Natural killer cell (primary cell): Measurements from ENCODE around the gene CROCC2. TPM values are rescaled to one million over a fixed set of nuclear protein-coding genes. Genes with fewer than 3 reads are reported as not detected.
A peak's percentile ranks its signal among the peaks of the same experiment; 100 is the strongest.

ENCODE experiments used
- ATAC-seq, 3 donors: fragments of 150-1000 bp in 2 of 3; fragments of 200-7000 bp in 1 of 3; cut with Tn5 transposase; 1 replicate in 1 of 3; 2 replicates in 2 of 3; pipeline ENCODE4 v1.10.0; 2021; ENCODE audit warnings: mild to moderate bottlenecking in 2 of 3, moderate library complexity in 2 of 3
- DNase-seq, 2 donors: peaks; one replicate each; pipeline versions ENCODE4 v3.0.0 to v3.0.0-alpha.2; 2013 to 2021; ENCODE audit warnings: mixed read lengths in 1 of 2
- H3K27ac ChIP-seq: one replicate; pipeline ENCODE4 v1.5.1; 2013; ENCODE audit warnings: mild to moderate bottlenecking, low read length
- H3K27me3 ChIP-seq: one replicate; pipeline ENCODE4 v1.6.1; 2013; ENCODE audit warnings: low read length; ENCODE audit not compliant: control insufficient read depth, insufficient read depth
- H3K36me3 ChIP-seq: one replicate; pipeline ENCODE4 v1.6.1; 2013; ENCODE audit warnings: low read length; ENCODE audit not compliant: control insufficient read depth, insufficient read depth
- H3K4me1 ChIP-seq: one replicate; pipeline ENCODE4 v1.6.1; 2013; ENCODE audit warnings: low read length; ENCODE audit not compliant: control insufficient read depth, insufficient read depth
- H3K4me3 ChIP-seq: one replicate; pipeline ENCODE4 v1.5.1; 2013; ENCODE audit warnings: low read length
- H3K9me3 ChIP-seq: one replicate; pipeline ENCODE4 v1.6.1; 2013; ENCODE audit warnings: low read length; ENCODE audit not compliant: control insufficient read depth, insufficient read depth
- H3K27ac Mint-ChIP-seq, 2 donors: one replicate each; pipeline ENCODE4 v1.8.0; 2022; ENCODE audit warnings: mild to moderate bottlenecking in 2 of 2, mixed read lengths in 2 of 2, moderate library complexity in 1 of 2
- H3K27me3 Mint-ChIP-seq, 2 donors: one replicate each; pipeline ENCODE4 v1.8.0; 2022; ENCODE audit warnings: low read depth in 2 of 2, mixed read lengths in 2 of 2
- H3K36me3 Mint-ChIP-seq: one replicate; pipeline ENCODE4 v1.8.0; 2022; ENCODE audit warnings: mixed read lengths
- H3K4me1 Mint-ChIP-seq, 2 donors: one replicate each; pipeline ENCODE4 v1.8.0; 2022; ENCODE audit warnings: mixed read lengths in 2 of 2
- H3K4me3 Mint-ChIP-seq: one replicate; pipeline ENCODE4 v1.8.0; 2022; ENCODE audit warnings: mild to moderate bottlenecking, moderate library complexity, mixed read lengths
- H3K9me3 Mint-ChIP-seq, 2 donors: one replicate each; pipeline ENCODE4 v1.8.0; 2022; ENCODE audit warnings: mixed read lengths in 2 of 2
- CTCF ChIP-seq: fragments of 200-600 bp; IDR thresholded peaks from one replicate; pipeline ENCODE4 v1.8.0; 2022; ENCODE audit warnings: antibody characterized with exemption
- WGBS: methylation state at CpG from one replicate; pipeline ENCODE4 v1.1.7; 2013; ENCODE audit warnings: missing lambda C conversion rate; ENCODE audit not compliant: insufficient coverage; 5-methylcytosine and 5-hydroxymethylcytosine counted together
- intact Hi-C: fragments of 100-400 bp; cut with micrococcal nuclease; formaldehyde crosslinking; loops from one replicate; pipeline ENCODE4 v1.14.2; 2022
- total RNA-seq, 4 donors: library from RNA; stranded (reverse); fragments of 120-200 nt in 1 of 4; gene quantifications; one replicate each; pipeline versions ENCODE4 v1.2.3 to v1.2.4, GENCODE V29; 2013 to 2022

The CROCC2 gene
- total RNA-seq, 3 donors from 2014 or later (not counting 1 experiment from before 2014, with no cell fraction given): 0.14 TPM; not detected in 2

DNA sequence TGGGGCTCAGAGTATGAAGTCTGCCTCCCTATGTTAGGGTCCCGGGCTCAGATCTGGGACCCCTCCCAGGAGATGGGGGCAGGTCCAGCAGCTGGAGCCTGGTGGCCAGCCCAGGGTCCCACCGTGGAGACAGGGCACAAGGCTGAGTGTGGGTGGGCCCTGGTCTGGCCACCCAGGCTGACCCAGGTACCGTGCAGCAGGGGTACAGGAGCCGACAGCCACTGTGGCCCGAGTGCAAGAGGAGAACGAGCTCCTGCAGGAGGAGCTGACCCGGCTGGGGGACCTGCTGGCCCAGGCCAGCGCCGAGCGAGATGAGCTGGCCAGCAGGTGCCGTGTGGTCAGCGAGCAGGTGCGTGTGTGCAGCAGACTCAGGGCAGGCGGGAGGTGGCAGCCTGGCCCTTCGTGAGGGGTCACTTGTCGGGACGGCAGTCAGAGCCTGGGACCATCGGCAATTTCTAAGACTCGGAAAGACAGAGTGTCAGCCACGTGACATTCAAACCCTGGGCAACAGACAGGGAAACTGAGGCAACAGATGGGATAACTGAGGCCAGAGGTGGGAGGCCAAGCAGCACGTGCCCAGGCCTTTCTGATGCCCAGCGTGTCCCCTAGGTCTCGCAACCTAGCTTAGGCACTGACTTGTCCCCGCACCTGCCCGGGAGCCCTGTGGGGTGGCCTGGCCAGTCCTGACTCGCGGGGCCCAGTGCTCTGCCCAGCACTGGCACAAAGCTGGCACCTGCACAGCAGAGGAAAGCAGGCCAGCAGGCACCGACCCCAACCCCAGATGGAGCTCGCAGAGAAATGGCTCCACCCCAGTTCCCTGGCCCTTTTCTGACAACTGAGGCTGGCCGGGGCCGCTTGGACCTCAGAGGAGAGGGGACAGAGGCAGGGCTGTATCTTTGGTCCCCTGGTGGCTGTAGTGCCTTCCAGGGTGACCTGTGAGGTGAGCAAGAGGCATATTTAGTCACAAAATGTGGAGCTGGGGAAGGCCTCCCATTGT lies 13.9 kb downstream of the CROCC2 start:
- H3K9me3 Mint-ChIP-seq: no peaks in the 10 kb centered on the region
- Histone ChIP-seq H3K4me1 (no peaks in the 10 kb centered on the region), H3K36me3 (no peaks in the 10 kb centered on the region), H3K4me3 (no peak overlapping the region), H3K9me3 (no peaks in the 10 kb centered on the region), H3K27ac (no peak overlapping the region), H3K27me3 (peaks cover under 1% of the 10 kb centered on the region)
- ATAC-seq: no peak
- 91% methylated on average over 31 of the region's 31 CpGs for whole genome bisulfite sequencing
- H3K27me3 Mint-ChIP-seq: peaks cover 0 to 2% of the 10 kb centered on the region in 2 donors
- peak in 1 of 2 donors; percentile 14 for DNase-seq
- intact Hi-C loops: no loop called here
- no peak for TF ChIP-seq CTCF
- H3K4me1 Mint-ChIP-seq: no peaks in the 10 kb centered on the region
- no peaks in the 10 kb centered on the region for H3K36me3 Mint-ChIP-seq
- no peak overlapping the region for H3K4me3 Mint-ChIP-seq
- no peak overlapping the region for H3K27ac Mint-ChIP-seq

GRCh38 chr2:240920783-240921231 lies 14.7 kb downstream of the CROCC2 start:
- H3K27ac Mint-ChIP-seq: no peak overlapping the region
- no peaks in the 10 kb centered on the region for H3K4me1 Mint-ChIP-seq
- intact Hi-C loops: no loop called here
- TF ChIP-seq CTCF: no peak
- H3K9me3 Mint-ChIP-seq: no peaks in the 10 kb centered on the region
- H3K36me3 Mint-ChIP-seq: no peaks in the 10 kb centered on the region
- Histone ChIP-seq H3K36me3 (no peaks in the 10 kb centered on the region), H3K27me3 (no peaks in the 10 kb centered on the region), H3K4me1 (no peaks in the 10 kb centered on the region), H3K9me3 (no peaks in the 10 kb centered on the region), H3K4me3 (no peak overlapping the region), H3K27ac (no peak overlapping the region)
- 87% methylated on average over 4 of the region's 4 CpGs for WGBS
- ATAC-seq: no peak
- no peaks in the 10 kb centered on the region for H3K27me3 Mint-ChIP-seq
- H3K4me3 Mint-ChIP-seq: no peak overlapping the region
- peak in 1 of 2 donors; percentile 9 for DNase-seq

GRCh38 chr2:240921311-240921994 lies 15.3 kb downstream of the CROCC2 start:
- no peaks in the 10 kb centered on the region for H3K27me3 ChIP-seq
- H3K27ac ChIP-seq: no peak overlapping the region
- no peaks in the 10 kb centered on the region for H3K9me3 Mint-ChIP-seq
- 85% methylated on average over 13 of the region's 13 CpGs for WGBS
- no peaks in the 10 kb centered on the region for H3K36me3 Mint-ChIP-seq
- H3K9me3 ChIP-seq: no peaks in the 10 kb centered on the region
- H3K4me1 ChIP-seq: no peaks in the 10 kb centered on the region
- no peaks in the 10 kb centered on the region for H3K36me3 ChIP-seq
- H3K4me3 ChIP-seq: no peak overlapping the region
- ATAC-seq (no peak), DNase-seq (peak in 1 of 2 donors; percentile 14)
- H3K27me3 Mint-ChIP-seq: no peaks in the 10 kb centered on the region
- intact Hi-C loops: no loop called here
- H3K4me1 Mint-ChIP-seq: no peaks in the 10 kb centered on the region
- TF ChIP-seq CTCF: no peak
- no peak overlapping the region for H3K27ac Mint-ChIP-seq
- H3K4me3 Mint-ChIP-seq: no peak overlapping the region
